Activated T-cell treated with anti-CD3 and anti-CD28 coated beads, Interleukin-2, amount 50 U/mL, for 4 hours (primary cell): ENCODE measurements around the gene IMMP2L. TPM values are rescaled to one million over a fixed set of nuclear protein-coding genes. Genes with fewer than 3 reads are reported as not detected.

ENCODE experiments used
- ATAC-seq, 2 donors: fragments of 200-7000 bp; cut with Tn5 transposase; one replicate each; pipeline ENCODE4 v1.10.0; 2021
- DNase-seq: peaks from one replicate; pipeline ENCODE4 v3.0.0-alpha.2; 2020
- H3K27me3 Mint-ChIP-seq: one replicate; pipeline ENCODE4 v1.8.0; 2021; ENCODE audit warnings: low read depth, mixed read lengths
- H3K36me3 Mint-ChIP-seq: one replicate; pipeline ENCODE4 v1.8.0; 2022; ENCODE audit warnings: mixed read lengths; ENCODE audit not compliant: insufficient read depth
- H3K4me1 Mint-ChIP-seq: one replicate; pipeline ENCODE4 v1.8.0; 2021; ENCODE audit warnings: low read depth, mixed read lengths
- H3K4me3 Mint-ChIP-seq: one replicate; pipeline ENCODE4 v1.8.0; 2021; ENCODE audit warnings: mild to moderate bottlenecking, moderate library complexity, mixed read lengths
- H3K9me3 Mint-ChIP-seq: one replicate; pipeline ENCODE4 v1.8.0; 2021; ENCODE audit warnings: mixed read lengths
- total RNA-seq, 3 donors: library from RNA; stranded (reverse); gene quantifications; one replicate each; pipeline ENCODE4 v1.2.1, GENCODE V29; 2021

IMMP2L gene
- total RNA-seq, 3 donors from 2014 or later, result 18.7 to 22.9 (median 19.2) TPM

DNA sequence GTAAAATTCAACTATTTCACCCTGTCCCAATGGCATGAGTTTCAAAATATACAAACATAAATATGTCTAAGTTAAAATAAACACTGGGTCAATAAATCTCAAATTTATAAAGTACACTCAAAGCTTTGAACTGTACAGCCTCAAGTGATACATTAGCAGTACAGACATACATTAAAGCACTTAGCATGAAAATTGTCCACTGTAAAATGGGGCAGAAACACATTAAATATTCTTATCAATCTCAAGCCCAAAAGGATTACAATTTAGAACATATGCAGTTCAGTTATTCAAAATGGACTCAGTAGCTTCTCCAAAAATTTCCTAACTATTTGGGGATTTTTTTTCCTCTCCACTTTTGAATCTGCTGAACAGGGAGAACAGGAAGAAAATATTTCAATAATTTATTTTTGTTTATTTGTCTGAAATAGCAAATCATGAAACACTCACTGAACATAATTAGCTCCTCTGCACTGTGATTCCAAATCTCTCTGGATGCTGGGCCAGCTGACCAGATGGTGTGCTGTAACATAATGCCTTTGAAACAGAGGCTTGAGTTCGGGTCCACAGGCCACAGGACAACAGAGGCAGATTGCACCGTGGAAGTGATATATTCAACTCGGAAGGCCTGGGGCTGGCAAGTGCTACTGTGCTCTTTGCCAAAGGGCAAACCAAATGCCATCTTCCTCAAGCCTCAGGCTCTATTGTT is 720.3 kb downstream of the IMMP2L start:
- DNase-seq (no peak), ATAC-seq (no peak)
- H3K4me3 Mint-ChIP-seq, result no peak overlapping the region
- no peaks in the 10 kb centered on the region for H3K4me1 Mint-ChIP-seq
- no peaks in the 10 kb centered on the region for H3K27me3 Mint-ChIP-seq
- no peaks in the 10 kb centered on the region for H3K9me3 Mint-ChIP-seq
- no peaks in the 10 kb centered on the region for H3K36me3 Mint-ChIP-seq

DNA sequence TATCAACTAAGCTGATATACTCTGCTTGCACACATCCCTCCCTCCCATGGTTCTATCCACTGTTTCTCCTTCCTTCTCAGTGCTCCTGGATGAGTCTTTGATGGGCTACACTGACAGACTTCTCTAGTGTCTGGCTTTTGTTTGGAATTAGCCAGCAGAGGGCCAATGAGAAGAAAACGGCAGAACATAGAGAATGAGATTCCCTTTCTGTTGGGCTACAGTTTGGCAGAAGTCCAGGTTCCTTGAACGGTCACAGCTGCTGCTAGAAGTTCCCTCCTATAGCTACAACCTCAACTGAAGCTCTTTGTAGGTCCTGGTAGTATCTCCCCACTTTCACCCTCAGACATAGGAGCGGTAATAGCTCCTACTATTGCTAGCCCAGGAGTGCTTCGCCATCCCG is 722.4 kb downstream of the IMMP2L start:
- Mint-ChIP-seq H3K36me3 (no peaks in the 10 kb centered on the region), H3K4me1 (peaks cover 11% of the 10 kb centered on the region), H3K4me3 (no peak overlapping the region), H3K9me3 (no peaks in the 10 kb centered on the region), H3K27me3 (no peaks in the 10 kb centered on the region)
- no peak for ATAC-seq
- DNase-seq, result no peak

DNA sequence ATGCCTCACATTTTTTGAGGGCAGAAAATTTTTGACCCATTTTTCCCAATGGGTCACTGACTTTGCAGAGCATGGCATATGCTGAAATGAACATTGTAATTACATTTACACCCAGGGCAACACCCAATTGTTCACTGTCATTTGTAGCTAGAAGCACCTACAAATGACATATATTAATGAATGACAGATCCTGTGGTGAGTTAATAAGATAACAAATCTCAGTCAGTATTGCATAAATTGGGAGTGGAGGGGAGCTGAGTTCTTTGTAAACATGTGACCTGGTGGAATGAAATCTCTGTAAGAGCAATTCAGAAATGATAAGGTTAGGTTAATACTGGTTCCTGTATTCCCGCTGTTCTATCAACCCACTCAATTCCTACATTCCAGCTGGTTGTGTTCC is 726.4 kb downstream of the IMMP2L start:
- no peaks in the 10 kb centered on the region for H3K36me3 Mint-ChIP-seq
- DNase-seq (no peak), ATAC-seq (no peak)
- no peaks in the 10 kb centered on the region for H3K9me3 Mint-ChIP-seq
- H3K4me3 Mint-ChIP-seq, result no peak overlapping the region
- peaks cover 15% of the 10 kb centered on the region for H3K4me1 Mint-ChIP-seq
- H3K27me3 Mint-ChIP-seq, result no peaks in the 10 kb centered on the region

GRCh38 chr7:110835218-110835617 is 727.1 kb downstream of the IMMP2L start:
- ATAC-seq, result no peak
- no peak overlapping the region for H3K4me3 Mint-ChIP-seq
- DNase-seq, result no peak
- H3K9me3 Mint-ChIP-seq, result no peaks in the 10 kb centered on the region
- no peaks in the 10 kb centered on the region for H3K36me3 Mint-ChIP-seq
- H3K4me1 Mint-ChIP-seq, result peaks cover 15% of the 10 kb centered on the region
- H3K27me3 Mint-ChIP-seq, result no peaks in the 10 kb centered on the region

DNA sequence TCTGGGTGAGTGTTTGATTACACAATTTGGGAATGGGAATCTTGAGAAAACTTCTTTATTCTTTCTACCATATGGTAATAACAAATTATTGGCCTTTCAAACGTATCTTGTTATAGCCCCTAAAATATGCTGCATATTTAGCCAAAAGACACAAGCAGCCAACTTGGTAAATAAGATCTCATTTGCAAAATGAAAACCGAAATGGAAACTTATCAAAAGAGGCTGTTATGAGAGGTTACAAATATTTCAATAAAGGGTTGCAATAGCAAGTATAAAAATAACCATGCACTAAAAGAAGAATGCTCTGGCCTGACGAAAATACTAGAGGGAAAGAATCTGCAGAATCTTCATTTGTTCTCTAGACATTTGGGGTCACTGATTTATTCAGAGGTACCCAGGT is 730.9 kb downstream of the IMMP2L start:
- no peak for DNase-seq
- no peaks in the 10 kb centered on the region for H3K27me3 Mint-ChIP-seq
- peaks cover 2% of the 10 kb centered on the region for H3K36me3 Mint-ChIP-seq
- no peak for ATAC-seq
- H3K4me1 Mint-ChIP-seq, result peaks cover 15% of the 10 kb centered on the region
- no peak overlapping the region for H3K4me3 Mint-ChIP-seq
- H3K9me3 Mint-ChIP-seq, result no peaks in the 10 kb centered on the region

GRCh38 chr7:110830778-110831177 is 731.5 kb downstream of the IMMP2L start:
- H3K4me1 Mint-ChIP-seq, result peaks cover 13% of the 10 kb centered on the region
- peaks cover 2% of the 10 kb centered on the region for H3K36me3 Mint-ChIP-seq
- no peak overlapping the region for H3K4me3 Mint-ChIP-seq
- no peaks in the 10 kb centered on the region for H3K9me3 Mint-ChIP-seq
- DNase-seq (no peak), ATAC-seq (no peak)
- no peaks in the 10 kb centered on the region for H3K27me3 Mint-ChIP-seq

- DNase-seq (no peak), ATAC-seq (no peak)
- Mint-ChIP-seq H3K4me3 (no peak overlapping the region), H3K9me3 (no peaks in the 10 kb centered on the region), H3K4me1 (no peaks in the 10 kb centered on the region), H3K36me3 (peaks cover 2% of the 10 kb centered on the region), H3K27me3 (no peaks in the 10 kb centered on the region)
Observed at GRCh38 chr7:110827936-110828335, 734.4 kb downstream of the IMMP2L start.

DNA sequence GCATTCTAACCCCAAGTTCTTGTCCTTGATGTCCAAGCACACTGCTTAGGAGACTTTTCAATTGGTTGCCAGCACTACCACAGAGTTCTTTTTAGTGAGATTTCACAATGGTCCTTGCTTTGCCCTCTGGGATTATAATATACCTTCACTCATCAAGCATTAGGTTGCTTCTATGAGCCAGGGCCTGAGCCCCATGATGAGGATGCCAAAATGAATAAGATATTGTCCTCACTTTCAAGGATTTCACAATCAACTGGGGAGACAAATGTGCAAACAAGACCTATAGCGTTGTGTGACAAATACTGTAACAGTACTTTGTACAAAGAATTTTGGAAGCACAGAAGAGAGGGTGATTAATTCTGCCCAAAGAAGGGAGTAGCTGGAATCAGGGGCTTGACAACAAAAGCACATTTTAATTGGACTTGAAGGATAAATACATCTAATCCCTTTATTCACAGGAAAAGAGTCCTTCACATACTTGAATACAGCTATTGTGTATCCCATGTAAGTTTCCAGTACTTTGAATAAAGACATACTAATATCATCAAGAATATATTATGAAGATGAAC is 734.9 kb downstream of the IMMP2L start:
- Mint-ChIP-seq H3K4me1 (no peaks in the 10 kb centered on the region), H3K9me3 (no peaks in the 10 kb centered on the region), H3K36me3 (peaks cover 2% of the 10 kb centered on the region), H3K27me3 (no peaks in the 10 kb centered on the region), H3K4me3 (no peak overlapping the region)
- DNase-seq (no peak), ATAC-seq (no peak)

GRCh38 chr7:110813986-110814385 is 748.3 kb downstream of the IMMP2L start:
- H3K36me3 Mint-ChIP-seq, result no peaks in the 10 kb centered on the region
- H3K4me1 Mint-ChIP-seq, result no peaks in the 10 kb centered on the region
- no peak overlapping the region for H3K4me3 Mint-ChIP-seq
- no peaks in the 10 kb centered on the region for H3K9me3 Mint-ChIP-seq
- ATAC-seq (no peak), DNase-seq (no peak)
- no peaks in the 10 kb centered on the region for H3K27me3 Mint-ChIP-seq

DNA sequence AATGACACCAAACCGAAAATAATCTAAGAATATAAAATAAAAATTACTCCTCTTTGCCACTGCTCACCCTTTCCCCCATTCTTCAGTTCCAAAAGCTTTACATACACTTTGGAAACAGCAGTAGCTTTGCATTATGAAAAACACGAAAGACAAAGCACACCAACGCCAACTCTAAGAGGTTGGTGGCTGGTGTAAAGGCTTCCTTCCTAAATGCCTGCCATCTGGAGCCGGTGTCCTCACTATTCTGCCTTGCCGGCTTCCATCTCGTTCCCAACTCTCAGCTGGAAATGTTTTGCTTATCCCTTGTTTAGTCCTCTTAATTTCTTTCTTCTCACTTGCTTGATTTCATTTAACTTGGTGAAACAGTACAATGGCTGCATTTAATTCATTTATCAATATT is 752.5 kb downstream of the IMMP2L start:
- H3K27me3 Mint-ChIP-seq, result no peaks in the 10 kb centered on the region
- no peak overlapping the region for H3K4me3 Mint-ChIP-seq
- DNase-seq, result no peak
- no peaks in the 10 kb centered on the region for H3K36me3 Mint-ChIP-seq
- no peak for ATAC-seq
- H3K9me3 Mint-ChIP-seq, result no peaks in the 10 kb centered on the region
- H3K4me1 Mint-ChIP-seq, result no peaks in the 10 kb centered on the region

DNA sequence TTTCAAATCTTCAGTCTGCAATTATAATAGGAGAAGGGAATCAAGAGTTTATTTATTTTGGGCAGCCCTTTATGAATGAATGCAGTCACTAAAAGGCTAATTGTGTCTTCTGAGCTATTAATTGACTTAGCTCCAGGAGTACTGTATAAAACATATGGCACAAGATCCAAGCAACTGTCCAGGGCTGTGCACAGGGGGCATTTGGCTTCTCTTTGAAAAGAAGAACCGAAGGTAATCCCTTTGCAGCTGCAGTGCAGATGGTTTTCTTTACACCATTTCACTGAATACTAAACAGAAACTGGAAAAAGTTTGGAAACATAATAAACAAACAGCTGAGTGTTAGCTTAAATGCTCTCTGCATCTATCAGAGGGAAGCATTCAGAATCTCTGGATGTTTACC is 753.9 kb downstream of the IMMP2L start:
- Mint-ChIP-seq H3K36me3 (no peaks in the 10 kb centered on the region), H3K9me3 (peaks cover 2% of the 10 kb centered on the region)
- no peak for ATAC-seq

DNA sequence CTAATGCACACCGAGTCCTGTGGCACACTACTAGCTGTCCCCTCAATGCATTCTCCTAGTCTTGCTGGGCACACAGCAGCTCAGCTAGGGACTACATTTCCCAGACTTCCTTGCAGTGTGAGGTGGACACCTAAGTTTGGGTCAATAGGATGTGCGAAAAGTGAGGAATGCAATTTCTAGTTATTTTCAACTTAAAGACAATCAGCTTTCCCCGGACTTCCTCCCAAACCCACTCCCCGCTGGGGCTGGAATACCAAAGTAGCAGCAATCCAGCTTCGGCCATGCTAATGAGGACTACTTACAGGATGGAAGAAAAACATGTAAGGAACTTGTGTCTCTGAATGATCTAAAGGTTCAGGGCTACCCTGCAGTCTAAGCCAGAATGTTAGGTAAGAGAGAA is 757.8 kb downstream of the IMMP2L start:
- Mint-ChIP-seq H3K27me3 (no peaks in the 10 kb centered on the region), H3K36me3 (peaks cover 2% of the 10 kb centered on the region), H3K4me1 (peaks cover 5% of the 10 kb centered on the region), H3K4me3 (no peak overlapping the region), H3K9me3 (peaks cover 8% of the 10 kb centered on the region)
- DNase-seq (no peak), ATAC-seq (no peak)

More for the DNA sequence above, 753.9 kb downstream of the IMMP2L start:
- no peak for DNase-seq
- Mint-ChIP-seq H3K4me3 (no peak overlapping the region), H3K4me1 (no peaks in the 10 kb centered on the region), H3K27me3 (no peaks in the 10 kb centered on the region)

DNA sequence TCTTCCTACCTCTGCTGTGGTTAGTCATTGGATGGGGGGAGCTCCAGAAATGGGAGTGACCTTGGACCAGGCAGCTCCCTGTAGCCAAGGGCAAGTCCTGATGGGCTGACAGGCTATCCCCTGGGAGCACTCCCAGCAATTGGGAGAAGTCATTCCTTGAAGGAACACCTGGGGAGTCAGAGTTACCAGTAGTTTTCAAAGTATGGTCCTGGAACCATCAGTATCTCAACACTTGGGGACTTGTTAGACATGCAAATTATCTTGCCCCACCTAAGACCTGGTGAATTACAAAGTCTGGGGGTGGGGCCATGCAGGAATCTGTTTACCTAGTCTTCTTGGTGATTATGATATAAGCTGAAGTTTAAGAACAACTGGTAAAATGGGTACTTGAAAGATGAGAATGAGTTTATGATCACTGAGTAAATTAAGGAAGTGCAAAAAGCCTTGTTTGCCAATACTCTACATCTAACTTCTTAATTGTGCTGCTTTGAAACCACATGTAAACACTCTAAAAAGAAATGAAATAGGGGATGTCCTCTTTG is 758.6 kb downstream of the IMMP2L start:
- Mint-ChIP-seq H3K27me3 (no peaks in the 10 kb centered on the region), H3K4me1 (peaks cover 5% of the 10 kb centered on the region), H3K36me3 (peaks cover 2% of the 10 kb centered on the region), H3K9me3 (peaks cover 8% of the 10 kb centered on the region), H3K4me3 (no peak overlapping the region)
- no peak for DNase-seq
- no peak for ATAC-seq

DNA sequence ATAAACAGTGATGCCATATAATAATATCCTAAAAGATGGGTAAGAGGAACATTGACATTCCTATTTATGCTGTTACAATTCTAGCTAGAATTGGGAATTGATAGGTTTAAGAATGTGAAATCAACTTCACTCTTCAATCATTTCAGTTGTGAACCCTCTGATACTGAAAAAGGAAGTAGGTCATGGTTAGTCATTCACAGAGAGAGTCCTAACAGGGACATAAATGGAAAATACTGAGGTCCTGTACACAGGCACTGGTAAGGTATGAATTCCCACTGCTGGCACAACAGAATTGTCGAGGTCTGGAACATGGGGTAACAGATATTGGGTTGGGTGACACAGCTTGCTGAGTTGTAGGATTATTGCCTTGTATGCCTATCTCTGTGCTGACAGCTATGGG is 760.8 kb downstream of the IMMP2L start:
- ATAC-seq (peak; percentile 52 to 63), DNase-seq (no peak)
- Mint-ChIP-seq H3K4me1 (peaks cover 5% of the 10 kb centered on the region), H3K36me3 (peaks cover 2% of the 10 kb centered on the region), H3K9me3 (peaks cover 8% of the 10 kb centered on the region), H3K27me3 (no peaks in the 10 kb centered on the region), H3K4me3 (no peak overlapping the region)

DNA sequence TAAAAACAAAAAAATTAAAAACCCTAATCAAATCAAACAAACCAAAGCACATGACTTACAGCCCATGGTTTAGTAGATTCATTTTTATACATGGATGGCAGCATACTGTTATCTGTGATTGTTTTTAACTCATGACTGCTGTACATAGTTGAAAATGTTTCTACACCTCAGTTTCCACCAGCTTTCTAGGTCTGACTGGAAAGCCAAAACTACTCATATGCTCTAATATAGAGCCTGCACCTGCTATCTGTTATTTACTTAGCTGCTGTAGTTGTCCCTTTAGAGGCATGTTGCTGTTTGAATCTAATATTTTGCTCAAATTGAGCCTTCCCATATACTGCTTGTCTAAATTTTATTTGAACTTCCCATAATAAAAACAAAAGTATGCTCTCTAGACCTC is 761.3 kb downstream of the IMMP2L start:
- Mint-ChIP-seq H3K9me3 (peaks cover 8% of the 10 kb centered on the region), H3K4me3 (no peak overlapping the region), H3K36me3 (peaks cover 2% of the 10 kb centered on the region), H3K27me3 (no peaks in the 10 kb centered on the region), H3K4me1 (peaks cover 5% of the 10 kb centered on the region)
- DNase-seq, result no peak
- ATAC-seq, result peak; percentile 54 to 65
